Effector memory CD8-positive, alpha-beta T cell (primary cell): Measurements from ENCODE around the gene OCIAD1.
A peak's percentile ranks its signal among the peaks of the same experiment; 100 is the strongest.
"Not testable (repeated sequence)": the region's sequence is repeated elsewhere in the genome, so short reads cannot be mapped to it uniquely, and the experiment has no call there.

Experiments
- ATAC-seq: fragments of 150-1000 bp; cut with Tn5 transposase; replicated peaks from 2 replicates; pipeline ENCODE4 v1.10.0; 2021; ENCODE audit warnings: mild to moderate bottlenecking, moderate library complexity
- DNase-seq, 3 experiments: peaks; one replicate each; pipeline ENCODE4 v3.0.0; 2021
- H3K27ac Mint-ChIP-seq, 2 donors: one replicate each; pipeline ENCODE4 v1.8.0; 2022; ENCODE audit warnings: mild to moderate bottlenecking in 2 of 2, mixed read lengths in 2 of 2, moderate library complexity in 2 of 2
- H3K27me3 Mint-ChIP-seq, 2 donors: one replicate each; pipeline ENCODE4 v1.8.0; 2022; ENCODE audit warnings: mixed read lengths in 2 of 2
- H3K36me3 Mint-ChIP-seq: one replicate; pipeline ENCODE4 v1.8.0; 2022; ENCODE audit warnings: mild to moderate bottlenecking, moderate library complexity, mixed read lengths; ENCODE audit not compliant: insufficient read depth
- H3K4me1 Mint-ChIP-seq, 2 donors: one replicate each; pipeline ENCODE4 v1.8.0; 2022; ENCODE audit warnings: low read depth in 2 of 2, mixed read lengths in 2 of 2
- H3K4me3 Mint-ChIP-seq, 2 donors: one replicate each; pipeline ENCODE4 v1.8.0; 2022; ENCODE audit warnings: mild to moderate bottlenecking in 2 of 2, mixed read lengths in 2 of 2, moderate library complexity in 2 of 2
- H3K9me3 Mint-ChIP-seq, 2 donors: one replicate each; pipeline ENCODE4 v1.8.0; 2022; ENCODE audit warnings: mixed read lengths in 2 of 2

The OCIAD1 gene

DNA sequence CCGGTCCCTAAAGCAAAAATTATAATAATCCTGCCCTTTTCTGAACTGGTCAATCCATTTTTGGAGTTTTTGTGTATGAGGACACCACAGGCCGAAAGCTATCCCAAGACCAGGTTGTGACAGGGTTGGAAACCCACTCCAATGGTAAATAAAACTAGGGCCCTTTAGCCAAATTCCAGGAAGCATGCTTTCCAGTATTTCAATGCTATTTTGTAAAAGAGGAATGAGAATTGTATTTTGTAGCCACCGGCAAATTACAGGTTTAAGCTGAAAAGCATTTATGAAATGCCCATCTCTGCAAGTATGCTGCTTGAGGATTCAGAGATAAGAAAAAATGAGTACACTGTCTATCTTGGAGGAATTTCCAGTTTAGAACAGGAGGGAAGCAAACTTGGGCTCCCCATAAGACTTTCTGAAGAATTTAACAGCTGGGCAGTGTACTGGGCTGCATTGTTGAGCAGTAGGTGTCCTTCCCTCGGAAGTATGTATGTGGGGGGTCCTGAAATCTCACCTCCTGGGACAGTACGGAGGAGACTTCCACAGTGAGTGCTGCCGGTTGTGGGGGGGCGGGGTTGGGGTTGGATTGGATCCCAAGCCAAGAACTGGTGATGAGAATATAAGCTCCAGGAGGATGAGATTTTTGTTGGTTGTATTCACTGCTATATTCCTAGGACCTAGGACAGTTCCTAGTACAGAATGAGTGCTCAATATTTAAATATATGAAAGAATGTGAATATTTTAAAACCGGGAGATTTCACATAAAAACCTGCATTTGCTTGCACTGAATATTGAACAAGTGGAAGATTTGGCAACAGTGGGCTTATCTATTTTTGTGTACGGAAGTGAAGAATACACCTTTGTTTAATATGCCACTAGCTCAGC is 48.9 kb downstream of the OCIAD1 start:
- no peak overlapping the region for H3K27ac Mint-ChIP-seq
- DNase-seq (no peak), ATAC-seq (no peak)
- no peaks in the 10 kb centered on the region for H3K4me1 Mint-ChIP-seq
- H3K9me3 Mint-ChIP-seq: no peaks in the 10 kb centered on the region
- H3K36me3 Mint-ChIP-seq: no peaks in the 10 kb centered on the region
- no peaks in the 10 kb centered on the region for H3K27me3 Mint-ChIP-seq
- no peak overlapping the region for H3K4me3 Mint-ChIP-seq

DNA sequence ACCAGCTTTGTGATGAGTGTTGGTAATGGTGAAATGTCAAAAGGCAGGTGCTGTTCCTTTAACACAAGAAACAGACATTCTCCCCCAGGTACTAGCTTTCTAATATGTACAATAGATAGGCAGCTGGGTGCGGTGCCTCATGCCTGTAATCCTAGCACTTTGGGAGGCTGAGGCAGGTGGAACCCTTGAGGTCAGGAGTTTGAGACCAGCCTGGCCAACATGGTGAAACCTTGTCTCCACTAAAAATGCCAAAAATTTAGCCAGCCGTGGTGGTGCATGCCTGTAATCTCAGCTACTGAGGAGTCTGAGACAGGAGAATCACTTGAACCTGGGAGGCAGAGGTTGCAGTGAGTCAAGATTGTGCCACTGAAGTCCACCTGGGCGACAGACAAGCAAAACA is 50.8 kb downstream of the OCIAD1 start:
- not testable (repeated sequence) for DNase-seq, H3K27ac Mint-ChIP-seq, H3K27me3 Mint-ChIP-seq, H3K4me3 Mint-ChIP-seq, H3K9me3 Mint-ChIP-seq, ATAC-seq, H3K4me1 Mint-ChIP-seq, H3K36me3 Mint-ChIP-seq

DNA sequence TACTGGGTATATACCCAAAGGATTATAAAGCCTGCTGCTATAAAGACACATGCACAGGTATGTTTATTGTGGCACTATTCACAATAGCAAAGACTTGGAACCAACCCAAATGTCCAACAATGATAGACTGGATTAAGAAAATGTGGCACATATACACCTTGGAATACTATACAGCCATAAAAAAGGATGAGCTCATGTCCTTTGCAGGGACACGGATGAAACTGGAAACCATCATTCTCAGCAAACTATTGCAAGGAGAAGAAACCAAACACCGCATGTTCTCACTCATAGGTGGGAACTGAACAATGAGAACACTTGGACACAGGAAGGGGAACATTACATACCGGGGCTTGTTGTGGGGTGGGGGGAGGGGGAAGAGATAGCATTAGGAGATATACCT is 58.9 kb downstream of the OCIAD1 start:
- not testable (repeated sequence) for H3K9me3 Mint-ChIP-seq, DNase-seq, H3K27ac Mint-ChIP-seq, ATAC-seq, H3K4me3 Mint-ChIP-seq, H3K27me3 Mint-ChIP-seq, H3K4me1 Mint-ChIP-seq
- peaks cover 24% of the 10 kb centered on the region for H3K36me3 Mint-ChIP-seq

DNA sequence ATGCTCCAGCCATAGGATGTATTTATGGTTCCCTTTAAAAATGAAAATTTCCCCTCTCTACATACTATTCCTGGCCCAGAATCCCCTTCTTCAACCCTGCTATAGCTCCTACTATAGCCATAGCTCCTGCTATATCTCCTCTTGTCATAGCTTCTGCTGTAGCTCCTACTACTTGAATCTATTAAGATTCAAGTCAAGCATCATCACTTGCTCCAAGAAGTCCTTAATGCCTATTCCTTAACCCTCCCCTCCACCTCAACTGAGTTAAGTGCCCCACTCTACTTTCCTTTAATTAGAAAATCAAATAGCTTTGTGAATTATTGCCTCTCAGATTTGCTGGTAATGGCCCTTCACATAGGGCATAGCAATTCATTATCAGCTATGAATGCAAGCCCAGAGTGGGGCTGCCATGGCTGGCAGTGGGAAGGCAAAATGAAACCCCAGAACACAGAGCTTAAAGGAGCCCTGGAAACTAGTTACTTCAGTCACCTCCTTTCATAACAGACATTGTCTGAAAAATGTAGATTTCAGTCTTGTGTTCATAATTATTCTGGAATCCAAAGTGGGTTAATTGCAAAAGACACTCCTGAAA is 60.2 kb downstream of the OCIAD1 start:
- ATAC-seq: no peak
- no peaks in the 10 kb centered on the region for H3K27me3 Mint-ChIP-seq
- H3K4me1 Mint-ChIP-seq: no peaks in the 10 kb centered on the region
- H3K27ac Mint-ChIP-seq: no peak overlapping the region
- H3K4me3 Mint-ChIP-seq: no peak overlapping the region
- H3K9me3 Mint-ChIP-seq: peaks cover 0 to 3% of the 10 kb centered on the region in 2 donors
- peaks cover 38% of the 10 kb centered on the region for H3K36me3 Mint-ChIP-seq
- no peak for DNase-seq

DNA sequence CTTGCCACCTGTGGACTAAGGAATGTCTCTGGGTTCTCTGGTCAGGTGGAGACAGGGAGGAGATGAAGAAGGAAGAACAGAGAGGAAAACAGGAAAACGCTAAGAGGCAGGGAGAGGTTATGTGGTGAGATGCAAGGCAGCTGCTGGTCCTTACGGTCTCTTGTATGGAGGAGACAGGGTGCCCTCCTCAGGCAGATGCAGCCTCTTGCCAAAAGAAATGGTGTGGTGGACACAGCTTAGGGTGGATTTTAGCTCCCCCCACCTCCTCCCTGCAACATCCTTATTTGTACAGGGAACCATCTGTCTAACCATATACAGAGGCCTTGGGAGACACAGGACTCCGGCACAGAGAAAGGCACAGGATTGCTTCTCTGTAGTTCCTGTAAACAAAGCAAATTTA is 66.0 kb downstream of the OCIAD1 start:
- Mint-ChIP-seq H3K4me3 (no peak overlapping the region), H3K36me3 (peaks cover 75% of the 10 kb centered on the region), H3K9me3 (no peaks in the 10 kb centered on the region), H3K27ac (peak overlapping the region; percentile 52 to 70), H3K4me1 (peaks cover 6 to 7% of the 10 kb centered on the region in 2 donors), H3K27me3 (no peaks in the 10 kb centered on the region)
- no peak for ATAC-seq
- no peak for DNase-seq

DNA sequence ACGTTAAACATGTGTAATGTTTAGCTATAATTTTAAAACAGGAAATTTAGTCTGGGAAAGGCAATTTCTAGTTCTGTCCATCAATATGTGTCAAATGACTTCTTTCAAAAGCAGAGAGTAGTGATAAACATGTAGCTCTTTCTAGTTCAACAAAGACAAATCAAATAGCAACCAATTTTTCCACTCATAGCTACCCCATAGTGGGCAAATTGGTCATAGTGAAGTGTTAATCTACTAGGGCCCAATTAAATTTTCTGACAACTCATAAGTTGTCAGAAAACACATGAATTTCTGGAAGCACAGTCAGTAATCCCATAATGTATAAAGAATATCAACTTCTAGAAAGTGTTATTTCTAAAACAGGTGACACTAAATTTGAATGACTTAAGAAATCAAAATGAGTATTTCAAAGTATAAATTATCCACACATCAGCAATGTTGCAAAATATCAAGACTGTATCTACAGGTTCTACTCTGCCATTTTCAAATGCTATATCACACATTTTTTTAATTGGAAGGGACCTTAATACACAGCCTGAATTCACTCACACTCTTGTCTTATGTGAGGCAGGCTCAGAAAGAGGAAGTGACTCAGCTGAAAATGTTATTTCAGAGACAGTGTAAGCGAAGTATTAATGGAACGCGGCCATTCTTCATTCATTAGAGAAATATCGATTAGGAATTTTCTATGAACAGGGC is 68.0 kb downstream of the OCIAD1 start:
- Mint-ChIP-seq H3K27ac (peak overlapping the region in 1 of 2 donors; percentile 22), H3K4me1 (peaks cover 10 to 12% of the 10 kb centered on the region in 2 donors), H3K9me3 (no peaks in the 10 kb centered on the region), H3K4me3 (no peak overlapping the region), H3K36me3 (peaks cover 69% of the 10 kb centered on the region), H3K27me3 (no peaks in the 10 kb centered on the region)
- ATAC-seq: no peak
- DNase-seq: no peak

DNA sequence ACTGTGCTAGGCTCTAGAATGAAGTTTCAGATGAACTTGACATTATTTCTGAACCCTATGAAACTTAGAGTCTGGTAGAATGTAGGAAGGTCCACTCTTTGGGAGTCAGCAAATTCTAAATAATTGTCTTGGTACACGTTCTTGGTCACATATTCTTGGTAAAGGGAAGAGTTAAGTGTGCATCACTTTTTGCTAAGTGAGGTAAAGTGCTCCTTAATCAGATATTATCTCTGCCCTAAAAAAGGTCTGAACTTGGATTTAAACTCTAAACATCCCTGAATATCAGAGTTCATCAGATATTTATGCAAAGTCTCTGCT is 68.5 kb downstream of the OCIAD1 start:
- H3K4me1 Mint-ChIP-seq: peaks cover 11 to 12% of the 10 kb centered on the region in 2 donors
- H3K27ac Mint-ChIP-seq: no peak overlapping the region
- DNase-seq (no peak), ATAC-seq (no peak)
- no peaks in the 10 kb centered on the region for H3K27me3 Mint-ChIP-seq
- peaks cover 64% of the 10 kb centered on the region for H3K36me3 Mint-ChIP-seq
- H3K4me3 Mint-ChIP-seq: no peak overlapping the region
- H3K9me3 Mint-ChIP-seq: no peaks in the 10 kb centered on the region

DNA sequence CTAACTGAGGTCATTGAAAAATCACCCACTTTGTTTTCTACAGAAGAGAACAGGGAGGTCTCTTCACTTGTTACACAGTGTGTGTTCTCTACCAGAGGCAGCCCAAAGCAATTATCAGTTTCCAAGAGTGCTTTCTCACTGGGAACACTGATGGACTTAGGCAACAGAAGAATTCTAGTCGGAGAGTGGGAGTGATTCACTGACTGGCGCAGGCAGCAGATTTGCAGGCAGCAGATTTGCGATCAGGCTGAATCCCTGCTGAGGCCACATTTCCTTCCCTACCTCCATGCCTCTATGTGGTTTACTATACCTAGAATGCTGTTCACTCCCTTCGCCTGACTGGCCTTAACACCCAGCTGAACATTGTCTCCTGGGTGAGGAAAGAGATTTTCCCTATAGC is 69.1 kb downstream of the OCIAD1 start:
- Mint-ChIP-seq H3K4me1 (peaks cover 17% of the 10 kb centered on the region in 2 donors), H3K27ac (no peak overlapping the region), H3K27me3 (no peaks in the 10 kb centered on the region)

DNA sequence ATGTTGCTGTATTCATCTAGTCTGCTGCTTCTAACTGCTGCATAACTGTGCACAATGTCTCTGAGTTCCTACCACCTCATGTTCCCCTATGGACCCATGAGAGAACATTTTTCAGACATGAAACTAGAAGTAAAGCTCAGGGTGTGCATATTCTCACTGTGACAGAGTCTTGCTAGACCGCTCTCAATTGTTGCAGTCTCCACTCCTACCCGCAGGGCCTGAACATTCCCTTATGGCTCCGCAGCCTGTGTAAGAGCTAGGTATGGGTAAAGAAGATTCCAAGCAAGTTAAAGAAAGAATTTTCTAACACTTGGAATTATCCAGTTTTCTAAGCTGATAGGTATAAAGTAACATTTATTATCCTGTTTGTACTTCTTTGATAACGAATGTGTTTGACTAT is 70.3 kb downstream of the OCIAD1 start:
- Mint-ChIP-seq H3K9me3 (no peaks in the 10 kb centered on the region), H3K27me3 (no peaks in the 10 kb centered on the region)
- ATAC-seq: no peak

More for the DNA sequence above, 69.1 kb downstream of the OCIAD1 start:
- no peak overlapping the region for H3K4me3 Mint-ChIP-seq
- H3K9me3 Mint-ChIP-seq: no peaks in the 10 kb centered on the region
- peaks cover 59% of the 10 kb centered on the region for H3K36me3 Mint-ChIP-seq
- no peak for ATAC-seq
- DNase-seq: no peak

DNA sequence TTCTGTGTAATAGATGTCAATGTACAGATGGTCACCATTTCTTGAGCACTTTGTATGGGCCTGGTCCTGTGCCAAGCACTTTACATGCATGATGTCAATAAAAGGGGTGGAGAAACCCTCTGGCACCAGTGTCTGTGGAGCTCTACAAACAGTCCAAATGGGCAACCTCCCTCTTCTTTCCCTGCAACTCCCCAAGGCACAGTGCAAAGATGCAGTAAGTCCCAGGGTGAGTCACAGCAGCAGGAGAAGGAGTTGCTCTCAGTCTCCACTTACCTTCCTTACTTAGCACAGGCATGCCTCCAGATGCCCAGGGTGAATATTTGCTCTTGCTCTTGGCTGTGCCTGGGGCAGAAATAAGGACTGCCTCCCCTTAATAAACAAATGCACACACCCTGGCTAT is 71.4 kb downstream of the OCIAD1 start:
- Mint-ChIP-seq H3K9me3 (no peaks in the 10 kb centered on the region), H3K36me3 (peaks cover 37% of the 10 kb centered on the region), H3K4me3 (no peak overlapping the region), H3K27ac (peak overlapping the region in 1 of 2 donors; percentile 44), H3K27me3 (no peaks in the 10 kb centered on the region), H3K4me1 (peaks cover 30 to 36% of the 10 kb centered on the region in 2 donors)
- no peak for DNase-seq
- ATAC-seq: no peak

More for the DNA sequence above, 70.3 kb downstream of the OCIAD1 start:
- Mint-ChIP-seq H3K4me1 (peaks cover 24 to 29% of the 10 kb centered on the region in 2 donors), H3K36me3 (peaks cover 46% of the 10 kb centered on the region), H3K4me3 (no peak overlapping the region), H3K27ac (no peak overlapping the region)
- no peak for DNase-seq

DNA sequence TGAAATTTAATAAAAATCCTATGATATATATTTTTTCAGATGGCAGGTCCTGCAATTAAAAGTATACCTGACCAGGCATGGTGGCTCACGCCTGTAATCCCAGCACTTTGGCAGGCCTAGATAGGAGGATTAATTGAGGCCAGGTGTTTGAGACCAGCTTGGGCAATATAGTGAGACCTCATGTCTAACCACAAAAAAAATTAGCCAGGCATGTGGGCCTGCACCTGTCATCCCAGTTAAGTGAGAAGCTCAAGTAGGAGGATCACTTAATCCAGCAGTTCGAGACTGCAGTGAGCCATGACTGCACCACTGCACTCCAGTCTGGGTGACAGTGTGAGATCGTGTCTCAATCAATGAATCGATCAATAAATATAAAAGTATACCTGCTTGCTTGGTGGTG is 73.2 kb downstream of the OCIAD1 start:
- no peaks in the 10 kb centered on the region for H3K27me3 Mint-ChIP-seq
- peak overlapping the region in 1 of 2 donors; percentile 99 for H3K27ac Mint-ChIP-seq
- peaks cover 28 to 39% of the 10 kb centered on the region in 2 donors for H3K4me1 Mint-ChIP-seq
- H3K36me3 Mint-ChIP-seq: peaks cover 23% of the 10 kb centered on the region
- DNase-seq (no peak), ATAC-seq (no peak)
- H3K9me3 Mint-ChIP-seq: no peaks in the 10 kb centered on the region
- H3K4me3 Mint-ChIP-seq: no peak overlapping the region

DNA sequence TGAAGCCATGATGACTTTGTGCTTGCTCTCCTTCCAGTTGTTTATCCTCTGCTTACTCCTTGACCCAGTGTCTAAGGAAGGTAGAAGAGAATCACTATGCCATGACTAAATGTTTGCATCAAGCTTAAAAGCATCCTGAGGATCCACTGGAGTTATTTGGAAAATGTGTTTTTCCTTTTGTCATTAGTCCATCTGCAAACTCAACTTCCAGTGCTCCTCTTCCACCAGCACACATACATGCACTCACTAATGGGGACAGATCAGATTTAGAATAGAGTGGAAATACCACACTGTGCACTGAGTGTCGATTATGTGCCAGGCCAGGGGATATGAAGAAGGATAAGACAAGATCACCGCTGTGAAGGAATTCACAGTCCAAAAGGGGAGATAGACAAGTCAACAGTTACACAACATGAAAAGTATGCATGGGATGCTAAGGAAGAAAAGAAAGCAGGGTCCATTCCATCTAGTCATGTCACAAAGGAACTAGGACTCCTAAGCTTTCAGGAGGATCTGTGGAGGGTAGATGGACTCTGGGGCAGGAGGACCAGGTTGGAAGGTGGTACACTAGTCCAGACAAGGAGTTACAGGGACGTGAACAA is 73.8 kb downstream of the OCIAD1 start:
- peaks cover 25 to 39% of the 10 kb centered on the region in 2 donors for H3K4me1 Mint-ChIP-seq
- H3K36me3 Mint-ChIP-seq: peaks cover 19% of the 10 kb centered on the region
- ATAC-seq: no peak

DNA sequence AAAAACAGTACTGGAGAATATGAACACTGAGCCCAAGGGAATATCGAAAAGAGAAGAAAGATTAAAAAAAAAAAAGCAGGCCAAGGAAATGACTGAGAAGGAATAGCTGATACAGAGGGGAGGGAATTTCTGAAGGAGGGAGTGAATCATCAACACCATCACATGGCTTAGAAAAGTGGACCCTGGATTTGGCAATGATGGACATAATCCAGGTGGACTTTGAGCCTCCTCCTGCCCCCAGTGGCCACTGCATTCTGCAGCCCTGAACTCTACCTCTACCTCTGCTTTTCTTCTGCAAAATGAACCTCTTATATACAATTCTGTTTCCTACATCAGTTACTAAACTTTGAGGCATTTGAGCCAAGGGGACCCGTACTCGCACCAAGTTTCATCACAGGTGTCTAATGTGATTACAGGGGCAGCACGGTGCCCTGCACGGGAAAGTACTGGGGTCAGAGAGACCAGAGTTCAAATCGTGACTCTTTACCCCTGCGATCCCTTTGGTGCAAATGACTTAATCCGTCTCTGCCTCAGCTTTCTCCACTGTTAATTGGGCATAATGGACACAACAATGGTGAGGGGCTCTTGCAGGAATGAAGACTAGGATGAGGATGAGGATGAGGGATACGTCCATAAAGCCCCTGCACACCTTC is 74.6 kb downstream of the OCIAD1 start:
- Mint-ChIP-seq H3K36me3 (peaks cover 15% of the 10 kb centered on the region), H3K9me3 (no peaks in the 10 kb centered on the region), H3K27ac (peak overlapping the region; percentile 94 to 99), H3K4me1 (peaks cover 26 to 39% of the 10 kb centered on the region in 2 donors), H3K4me3 (peak overlapping the region; percentile 93 to 95), H3K27me3 (no peaks in the 10 kb centered on the region)
- DNase-seq: no peak
- ATAC-seq: no peak

More for the DNA sequence above, 73.8 kb downstream of the OCIAD1 start:
- H3K27me3 Mint-ChIP-seq: no peaks in the 10 kb centered on the region
- H3K9me3 Mint-ChIP-seq: no peaks in the 10 kb centered on the region
- peak overlapping the region; percentile 93 to 95 for H3K4me3 Mint-ChIP-seq
- no peak for DNase-seq
- H3K27ac Mint-ChIP-seq: peak overlapping the region; percentile 94 to 99
